ENCODE data around the gene CHERP.

The CHERP gene

DNA sequence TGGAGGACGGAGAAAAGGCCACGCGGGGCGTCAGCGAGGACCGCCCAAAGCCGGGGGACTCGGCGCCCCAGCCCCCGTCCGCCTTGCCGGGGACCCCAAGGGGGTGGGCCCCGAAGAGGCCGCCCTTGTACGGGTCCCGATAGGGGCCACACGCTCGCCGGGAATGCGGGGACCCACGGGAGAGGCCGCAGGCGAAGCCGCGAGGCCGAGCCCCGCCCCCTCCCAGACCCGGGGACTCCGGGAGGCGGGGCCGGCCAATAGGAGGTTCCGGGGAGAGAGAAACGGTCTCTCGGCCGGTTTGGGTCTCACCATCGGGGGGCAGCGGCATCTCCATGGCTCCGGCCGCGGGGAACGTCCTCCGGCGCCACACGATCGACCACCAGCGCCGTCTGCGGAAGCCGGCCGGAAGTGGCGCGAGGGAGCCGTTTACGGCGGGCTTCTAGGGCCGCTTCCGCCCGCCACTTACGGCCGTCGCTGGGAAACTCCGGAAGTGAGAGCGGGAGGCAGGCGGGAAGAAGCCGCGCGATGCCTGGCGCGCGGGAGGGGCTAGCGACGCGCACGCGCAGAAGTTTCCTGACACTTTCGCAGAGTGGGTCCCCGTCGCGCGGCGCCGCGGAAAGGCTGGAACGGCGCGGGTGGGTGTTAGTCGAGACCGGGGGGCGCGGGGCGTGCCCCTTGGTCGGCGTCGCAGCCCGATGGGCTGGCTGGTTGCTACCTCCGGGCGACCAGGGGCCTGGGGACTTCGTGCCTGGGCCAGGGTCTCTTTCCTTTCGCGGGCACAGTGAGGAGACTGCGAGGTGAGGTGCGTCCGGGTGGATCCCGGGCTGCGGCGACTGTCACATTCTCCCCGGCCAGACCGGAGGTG is at the start of gene CHERP:
Gene CHERP, minus strand, starts transcription at position 393 of the 865 bp plus-strand sequence. Its CDS starts 59 bp downstream, at position 334.
- peak; percentile 84 to 89 (median 86) for DNase-seq (ENCODE audit: low read depth in 3 of 3, low spot score in 1 of 3)

GRCh38 chr19:16590876-16591802 is 48.9 kb upstream of the CHERP start:
- no peak for DNase-seq (ENCODE audit: low read depth in 3 of 3, low spot score in 1 of 3)

GRCh38 chr19:16589917-16590316 is 47.7 kb upstream of the CHERP start:
- no peak for DNase-seq (ENCODE audit: low read depth in 3 of 3, low spot score in 1 of 3)

- no peak for DNase-seq (ENCODE audit: low read depth in 3 of 3, low spot score in 1 of 3)
Observed at GRCh38 chr19:16588824-16589577, 46.8 kb upstream of the CHERP start.

DNA sequence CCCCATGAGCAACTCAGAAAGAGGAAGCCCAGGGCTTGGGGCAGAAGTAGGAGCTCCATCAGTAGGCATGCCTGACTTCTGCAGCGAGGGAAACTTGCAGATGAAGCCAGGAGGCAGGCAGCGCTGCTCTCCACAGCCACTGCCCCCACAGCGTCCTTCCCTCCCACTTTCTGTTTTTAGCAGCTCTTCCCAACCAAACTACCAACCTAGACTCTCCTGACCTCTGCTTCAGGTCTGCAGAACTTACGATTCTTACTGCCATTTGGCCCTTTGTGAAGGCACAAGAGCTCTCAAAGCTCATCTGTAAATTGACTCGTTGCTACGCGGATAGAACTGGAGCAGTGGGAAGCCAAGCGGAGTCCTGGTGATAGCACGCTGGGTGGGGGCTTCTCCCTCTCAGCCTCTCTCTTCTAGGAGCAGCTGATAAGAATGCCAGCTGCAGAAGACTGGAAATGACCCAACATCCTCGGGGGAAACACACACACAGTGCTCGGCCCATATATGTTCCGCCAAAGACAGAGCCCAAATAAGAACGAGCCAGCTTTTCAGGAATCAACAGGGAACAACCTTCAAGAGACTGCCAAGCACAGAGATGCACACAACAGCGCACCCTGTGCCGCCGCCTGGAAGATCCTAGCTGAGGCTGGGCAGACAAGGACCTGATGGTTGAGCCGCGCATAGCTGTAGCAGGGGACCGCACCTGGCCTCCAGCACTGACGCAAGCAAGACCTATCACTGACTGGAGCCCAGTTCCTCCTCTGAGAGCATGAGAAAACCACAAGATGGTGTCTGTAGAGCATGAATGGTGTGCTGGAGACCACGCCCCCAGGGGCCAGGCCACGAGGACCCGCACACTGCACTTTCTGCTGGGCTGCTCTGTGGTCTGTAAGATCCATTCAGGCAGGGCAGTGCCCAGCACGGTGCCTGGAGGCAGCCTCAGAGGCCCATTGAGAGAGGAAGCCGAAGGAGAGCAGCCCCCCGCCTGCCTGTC is 45.9 kb upstream of the CHERP start:
- DNase-seq (ENCODE audit: low read depth in 3 of 3, low spot score in 1 of 3) = no peak

GRCh38 chr19:16586991-16587832 is 45.0 kb upstream of the CHERP start:
- DNase-seq (ENCODE audit: low read depth in 3 of 3, low spot score in 1 of 3) = peak in 2 of 3 donors; percentile 31 to 35

DNA sequence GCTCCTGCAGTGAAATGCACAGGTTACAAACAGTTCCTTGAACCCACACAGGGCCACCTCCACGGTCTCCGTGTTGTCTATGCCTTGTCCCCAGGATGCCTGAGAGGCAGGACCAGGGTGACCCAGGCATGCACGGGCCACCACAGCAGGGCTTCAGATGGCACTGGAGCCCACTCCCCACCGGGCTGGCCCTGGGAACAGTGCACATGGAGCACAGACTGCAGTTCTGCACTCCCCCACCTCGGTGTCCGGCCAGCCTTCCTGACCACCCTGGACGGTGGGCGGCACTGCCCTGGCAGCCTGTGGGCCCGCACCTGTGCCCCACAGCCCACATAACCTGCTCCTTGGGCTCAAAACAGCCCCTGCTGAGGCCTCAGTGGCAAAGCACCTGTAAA is 44.2 kb upstream of the CHERP start:
- DNase-seq (ENCODE audit: low read depth in 3 of 3, low spot score in 1 of 3) = no peak

DNA sequence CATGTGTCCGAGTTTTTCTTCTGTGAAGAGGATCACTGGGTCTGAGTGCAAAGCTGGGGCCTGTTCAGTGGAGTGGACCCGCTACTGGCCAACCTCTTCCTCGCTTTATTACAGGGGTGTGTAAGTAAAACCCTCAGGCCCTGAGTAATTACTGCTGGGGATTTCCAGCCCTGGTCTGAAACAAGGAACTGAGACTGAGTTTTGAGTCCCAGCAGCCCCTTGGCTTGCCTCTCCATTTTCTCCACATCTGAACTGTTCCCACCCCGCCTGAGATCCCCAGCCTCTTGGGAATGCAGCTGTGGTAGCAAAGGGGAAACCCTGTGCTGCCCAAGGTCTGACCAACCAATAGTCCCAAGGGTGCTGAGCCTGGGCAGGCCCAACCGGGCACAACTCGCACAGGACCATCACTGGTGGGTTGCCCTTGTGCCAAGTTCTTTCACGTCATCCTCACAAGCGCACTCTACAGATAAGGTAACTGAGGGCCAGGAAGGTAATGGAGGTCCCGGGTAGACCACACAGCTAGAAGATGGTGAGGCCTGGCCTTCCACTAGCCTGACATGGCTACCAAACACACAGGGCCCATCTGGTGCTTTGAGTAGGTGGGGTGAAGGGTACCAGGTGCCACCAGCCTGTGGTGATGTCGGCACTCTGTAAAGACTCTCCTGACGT is 43.7 kb upstream of the CHERP start:
- no peak for DNase-seq (ENCODE audit: low read depth in 3 of 3, low spot score in 1 of 3)

GRCh38 chr19:16585094-16585801 is 43.0 kb upstream of the CHERP start:
- DNase-seq (ENCODE audit: low read depth in 3 of 3, low spot score in 1 of 3) = no peak

DNA sequence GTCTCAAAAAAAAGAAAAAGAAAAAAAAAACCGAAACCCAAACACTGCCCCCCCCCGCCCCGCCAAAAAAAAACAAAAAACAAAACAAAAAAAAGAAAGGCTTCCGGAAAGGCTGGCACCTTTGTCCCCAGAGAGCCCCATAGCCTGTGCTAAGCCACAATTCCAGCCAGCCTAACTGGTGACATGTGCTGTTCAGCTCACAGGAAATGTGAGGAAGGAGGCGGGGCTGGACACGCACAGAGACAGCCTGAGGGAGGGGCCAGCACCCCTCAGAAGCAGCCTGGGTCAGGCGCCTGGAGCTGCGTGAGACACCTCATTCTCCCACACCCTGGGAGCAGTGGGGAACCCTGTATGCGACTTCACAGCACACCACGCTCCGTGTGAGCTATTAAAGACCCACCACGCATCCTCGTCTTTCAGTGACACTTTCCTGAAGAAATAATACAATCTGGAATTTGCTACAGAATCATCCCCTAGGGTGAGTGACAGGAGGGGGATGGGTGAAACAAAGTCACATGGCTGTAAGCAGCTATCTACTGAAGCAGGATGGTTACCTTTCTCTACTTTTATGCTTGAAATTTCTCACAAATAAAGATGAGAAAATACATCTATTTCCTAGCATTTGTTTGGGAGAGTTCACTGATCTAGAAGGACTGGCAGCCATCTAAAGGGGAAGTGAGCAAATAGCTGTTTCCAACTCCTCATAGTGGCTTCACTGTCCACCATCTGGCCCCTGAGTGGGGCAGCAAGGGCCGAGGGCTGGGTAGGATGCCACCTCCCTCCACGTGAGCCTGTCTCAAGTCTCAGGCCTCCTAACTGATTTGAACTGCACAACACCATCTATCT is 42.2 kb upstream of the CHERP start:
- peak; percentile 65 to 80 (median 70) for DNase-seq (ENCODE audit: low read depth in 3 of 3, low spot score in 1 of 3)

DNA sequence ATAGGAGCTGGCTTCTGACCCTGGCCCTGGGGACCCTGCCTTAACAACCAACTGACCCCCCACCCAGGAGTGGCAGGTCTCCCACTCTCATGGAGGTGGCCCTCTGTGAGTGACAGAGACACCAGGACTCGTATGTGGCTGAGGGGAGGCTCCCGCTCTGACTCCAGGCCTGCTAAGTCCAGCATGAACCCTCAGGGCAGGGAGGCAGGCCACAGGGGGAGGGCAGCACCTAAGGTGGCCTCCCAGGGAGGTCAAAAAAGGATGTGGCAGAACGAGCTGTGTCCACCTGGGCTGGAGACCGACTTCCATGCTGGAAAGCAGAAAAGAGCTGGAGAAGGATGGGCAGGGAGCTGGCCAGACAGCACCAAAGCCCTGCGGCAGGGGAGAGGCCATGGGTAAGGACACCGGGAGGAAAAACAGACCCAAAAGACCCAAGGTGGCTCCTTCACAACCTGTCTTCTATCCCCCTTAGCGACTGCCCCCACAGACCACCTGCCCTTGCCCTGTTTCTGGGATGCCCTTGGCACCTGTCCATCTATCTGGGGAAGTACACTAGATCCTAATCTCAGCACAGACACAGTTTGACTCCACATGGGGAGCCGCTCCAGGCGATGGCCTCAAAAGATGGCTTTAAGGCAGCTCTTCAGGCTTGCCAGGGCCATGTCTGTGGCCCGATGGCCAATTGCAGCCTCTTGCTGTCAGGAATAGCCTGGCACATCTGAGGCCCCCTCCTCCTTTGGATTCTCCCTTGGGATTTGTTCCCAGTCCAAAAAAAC is 40.4 kb upstream of the CHERP start:
- no peak for DNase-seq (ENCODE audit: low read depth in 3 of 3, low spot score in 1 of 3)

DNA sequence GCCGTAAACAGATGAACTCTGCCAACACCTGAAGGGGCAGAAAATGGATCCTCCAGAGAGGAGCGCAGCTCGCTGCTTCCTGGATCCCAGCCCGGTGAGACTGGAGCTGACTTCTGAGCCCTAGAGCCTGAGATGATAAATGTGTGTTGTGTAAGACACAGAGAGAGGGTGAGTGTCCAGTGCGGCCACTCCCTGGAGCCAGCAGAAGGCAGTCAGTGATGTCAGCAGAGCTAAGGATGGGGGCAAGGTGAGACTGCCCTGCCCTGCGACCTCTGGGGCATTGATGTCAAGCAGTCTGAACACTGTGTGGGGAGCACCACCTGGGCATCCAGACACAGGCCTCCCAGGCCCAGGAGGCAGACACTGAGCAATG is 39.7 kb upstream of the CHERP start:
- DNase-seq (ENCODE audit: low read depth in 3 of 3, low spot score in 1 of 3) = no peak

- DNase-seq (ENCODE audit: low read depth in 3 of 3, low spot score in 1 of 3) = no peak
Observed at GRCh38 chr19:16581145-16581970, 39.1 kb upstream of the CHERP start.

DNA sequence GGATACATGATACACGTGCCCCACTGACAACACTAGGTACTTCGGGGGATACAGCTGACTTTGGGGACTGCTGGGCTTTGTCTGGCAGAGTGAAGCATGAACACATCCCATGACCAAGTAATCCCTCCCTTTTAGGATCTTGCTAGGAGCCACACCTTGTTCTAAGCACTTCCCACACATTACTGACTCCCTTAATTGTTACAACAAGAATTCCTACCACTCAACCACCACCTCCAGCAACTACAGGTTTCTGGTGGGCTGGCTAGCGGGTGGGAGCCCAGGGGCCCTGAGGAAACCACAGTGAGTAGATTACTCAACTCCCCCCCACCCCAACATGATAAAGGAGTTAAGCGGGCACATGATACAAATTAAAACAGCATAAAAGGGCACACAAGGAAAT is 37.1 kb upstream of the CHERP start:
- no peak for DNase-seq (ENCODE audit: low read depth in 3 of 3, low spot score in 1 of 3)

DNA sequence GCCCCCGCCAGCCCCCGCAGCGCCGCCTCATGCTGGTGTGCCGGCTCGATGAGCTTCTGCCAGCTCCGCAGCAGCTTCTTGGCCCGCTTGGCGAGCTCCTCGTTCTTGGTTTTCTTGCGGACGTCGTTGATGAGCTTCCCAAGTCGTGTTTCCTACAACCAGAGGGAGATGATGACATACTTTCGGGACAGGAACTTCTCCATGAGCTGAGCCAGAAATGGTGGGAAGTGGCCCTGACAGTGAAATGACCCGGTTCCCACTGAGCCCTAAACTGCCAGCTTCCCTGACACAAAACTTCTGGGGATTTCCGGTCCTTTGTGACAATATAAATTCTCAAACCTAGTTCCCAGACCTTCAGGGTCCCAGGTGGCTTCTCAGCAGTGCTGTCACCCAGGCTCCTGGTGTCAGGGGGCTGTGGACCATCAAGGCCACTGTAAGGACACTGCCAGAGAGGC is 35.3 kb upstream of the CHERP start:
- no peak for DNase-seq (ENCODE audit: low read depth in 3 of 3, low spot score in 1 of 3)
